ENCODE results near the gene LYPD3.
"Not testable (repeated sequence)": the region's sequence is repeated elsewhere in the genome, so short reads cannot be mapped to it uniquely, and the experiment has no call there.

Gene LYPD3

GRCh38 chr19:43462785-43463380 lies 2.5 kb downstream of the LYPD3 start:
- no peak for DNase-seq (ENCODE audit: low read depth in 1 of 2, low spot score in 1 of 2)

- DNase-seq (ENCODE audit: low read depth in 1 of 2, low spot score in 1 of 2), result no peak
Observed at GRCh38 chr19:43462383-43462782, 3.0 kb downstream of the LYPD3 start.

- no peak for DNase-seq (ENCODE audit: low read depth in 1 of 2, low spot score in 1 of 2)
Observed at GRCh38 chr19:43461303-43461702, 4.1 kb downstream of the LYPD3 start.

- no peak for DNase-seq (ENCODE audit: low read depth in 1 of 2, low spot score in 1 of 2)
Observed at GRCh38 chr19:43460362-43461016, 4.9 kb downstream of the LYPD3 start.

- no peak for DNase-seq (ENCODE audit: low read depth in 1 of 2, low spot score in 1 of 2)
Observed at GRCh38 chr19:43457809-43458208, 7.6 kb downstream of the LYPD3 start.

GRCh38 chr19:43455321-43456113 lies 9.9 kb downstream of the LYPD3 start:
- no peak for DNase-seq (ENCODE audit: low read depth in 1 of 2, low spot score in 1 of 2)

- DNase-seq (ENCODE audit: low read depth in 1 of 2, low spot score in 1 of 2), result no peak
Observed at GRCh38 chr19:43454031-43454430, 11.4 kb downstream of the LYPD3 start.

GRCh38 chr19:43452582-43452981 lies 12.8 kb downstream of the LYPD3 start:
- DNase-seq (ENCODE audit: low read depth in 1 of 2, low spot score in 1 of 2), result no peak

GRCh38 chr19:43450545-43450997 lies 14.8 kb downstream of the LYPD3 start:
- no peak for DNase-seq (ENCODE audit: low read depth in 1 of 2, low spot score in 1 of 2)

GRCh38 chr19:43447655-43448054 lies 17.8 kb downstream of the LYPD3 start:
- DNase-seq (ENCODE audit: low read depth in 1 of 2, low spot score in 1 of 2), result no peak

GRCh38 chr19:43446746-43447489 lies 18.5 kb downstream of the LYPD3 start:
- peak; percentile 68 to 75 for DNase-seq (ENCODE audit: low read depth in 1 of 2, low spot score in 1 of 2)

- no peak for DNase-seq (ENCODE audit: low read depth in 1 of 2, low spot score in 1 of 2)
Observed at GRCh38 chr19:43445426-43445825, 20.0 kb downstream of the LYPD3 start.

- no peak for DNase-seq (ENCODE audit: low read depth in 1 of 2, low spot score in 1 of 2)
Observed at GRCh38 chr19:43444531-43445287, 20.7 kb downstream of the LYPD3 start.

- DNase-seq (ENCODE audit: low read depth in 1 of 2, low spot score in 1 of 2), result not testable (repeated sequence)
Observed at GRCh38 chr19:43444091-43444490, 21.3 kb downstream of the LYPD3 start.

GRCh38 chr19:43441716-43442115 lies 23.7 kb downstream of the LYPD3 start:
- DNase-seq (ENCODE audit: low read depth in 1 of 2, low spot score in 1 of 2), result no peak

GRCh38 chr19:43439709-43440063 lies 25.7 kb downstream of the LYPD3 start:
- DNase-seq (ENCODE audit: low read depth in 1 of 2, low spot score in 1 of 2), result no peak

- peak in 1 of 2 donors; percentile 24 for DNase-seq (ENCODE audit: low read depth in 1 of 2, low spot score in 1 of 2)
Observed at GRCh38 chr19:43439032-43439708, 26.2 kb downstream of the LYPD3 start.

- no peak for DNase-seq (ENCODE audit: low read depth in 1 of 2, low spot score in 1 of 2)
Observed at GRCh38 chr19:43438291-43439031, 26.9 kb downstream of the LYPD3 start.

- DNase-seq (ENCODE audit: low read depth in 1 of 2, low spot score in 1 of 2), result no peak
Observed at GRCh38 chr19:43437712-43438111, 27.7 kb downstream of the LYPD3 start.

GRCh38 chr19:43437284-43437683 lies 28.1 kb downstream of the LYPD3 start:
- DNase-seq (ENCODE audit: low read depth in 1 of 2, low spot score in 1 of 2), result not testable (repeated sequence)

Measured in activated CD4-positive, alpha-beta T cell treated with anti-CD3 and anti-CD28 coated beads, Interleukin-2, amount 50 U/mL, for 24 hours (primary cell).